Neural cell (in vitro differentiated cells): ENCODE measurements around the gene SLC35A5. TPM values are rescaled to one million over a fixed set of nuclear protein-coding genes. Genes with fewer than 3 reads are reported as not detected.

Experiments used
- H2AFZ ChIP-seq: fragments of 200-600, 300-800 bp; sonication (generic), shearing (Covaris generic); 2 replicates; pipeline ENCODE4 v1.6.0; 2014; ENCODE audit warnings: low read depth, mild to moderate bottlenecking, antibody characterized with exemption, low read length, moderate library complexity
- H3F3A ChIP-seq: fragments of 200-600 bp; shearing (Covaris generic); 2 replicates; pipeline ENCODE4 v1.6.1; 2016; ENCODE audit warnings: mild to moderate bottlenecking, moderate library complexity, mixed read lengths, antibody characterized with exemption, low read length; ENCODE audit not compliant: insufficient read depth, poor library complexity, severe bottlenecking
- H3K27ac ChIP-seq: fragments of 200-600, 300-800 bp; sonication (generic), shearing (Covaris generic); 2 replicates; pipeline ENCODE4 v1.5.1; 2014; ENCODE audit warnings: mild to moderate bottlenecking, low read length, moderate library complexity
- H3K27me3 ChIP-seq: fragments of 300-800, 200-600 bp; sonication (generic), shearing (Covaris generic); 2 replicates; pipeline ENCODE4 v1.6.0; 2014; ENCODE audit warnings: mild to moderate bottlenecking, low read depth, low read length, moderate library complexity; ENCODE audit not compliant: insufficient read depth
- H3K36me3 ChIP-seq: fragments of 300-800, 200-600 bp; sonication (generic), shearing (Covaris generic); 2 replicates; pipeline ENCODE4 v1.5.1; 2014; ENCODE audit warnings: mild to moderate bottlenecking, antibody characterized with exemption, low read length, moderate library complexity; ENCODE audit not compliant: insufficient read depth
- H3K4me2 ChIP-seq: fragments of 300-800, 200-600 bp; sonication (generic), shearing (Covaris generic); 2 replicates; pipeline ENCODE4 v1.6.0; 2014; ENCODE audit warnings: mild to moderate bottlenecking, low read length
- H3K4me3 ChIP-seq: fragments of 300-800, 200-600 bp; sonication (generic), shearing (Covaris generic); 2 replicates; pipeline ENCODE4 v1.5.1; 2014; ENCODE audit warnings: mild to moderate bottlenecking, low read length, moderate library complexity
- H3K79me2 ChIP-seq: fragments of 200-600 bp; shearing (Covaris generic); replicated peaks from 2 replicates; pipeline ENCODE4 v1.6.0; 2014; ENCODE audit warnings: mild to moderate bottlenecking, low read length, moderate library complexity; ENCODE audit not compliant: insufficient read depth
- H3K9ac ChIP-seq: fragments of 300-800, 200-600 bp; sonication (generic), shearing (Covaris generic); 2 replicates; pipeline ENCODE4 v1.6.1; 2016; ENCODE audit warnings: mild to moderate bottlenecking, low read length, mixed read lengths
- H3K9me2 ChIP-seq: fragments of 200-600 bp; shearing (Covaris generic); 2 replicates; pipeline ENCODE4 v1.6.1; 2016; ENCODE audit warnings: mild to moderate bottlenecking, low read length, mixed read lengths; ENCODE audit not compliant: insufficient read depth
- H3K9me3 ChIP-seq: fragments of 200-600, 300-800 bp; sonication (generic), shearing (Covaris generic); 2 replicates; pipeline ENCODE4 v1.6.1; 2016; ENCODE audit warnings: mild to moderate bottlenecking, mixed run types, low read length, moderate library complexity, mixed read lengths
- H4K20me1 ChIP-seq: fragments of 200-600 bp; shearing (Covaris generic); 2 replicates; pipeline ENCODE4 v1.6.1; 2016; ENCODE audit warnings: mild to moderate bottlenecking, mixed run types; ENCODE audit not compliant: insufficient read depth
- EP300 ChIP-seq: fragments of 450-650 bp; conservative IDR thresholded peaks from 2 replicates; pipeline ENCODE4 v1.6.1; 2014; ENCODE audit warnings: antibody characterized with exemption, mild to moderate bottlenecking, moderate library complexity; ENCODE audit not compliant: poor library complexity, severe bottlenecking
- EZH2 ChIP-seq: fragments of 200-600, 300-800 bp; shearing (Covaris generic), sonication (generic); IDR thresholded peaks from 2 replicates; pipeline ENCODE4 v1.6.1; 2014; ENCODE audit warnings: antibody characterized with exemption, low read length, borderline replicate concordance, mild to moderate bottlenecking; ENCODE audit not compliant: insufficient read depth, poor library complexity, severe bottlenecking
- MXI1 ChIP-seq: fragments of 450-650 bp; conservative IDR thresholded peaks from 2 replicates; pipeline ENCODE4 v1.6.1; 2014; ENCODE audit warnings: antibody characterized with exemption, mild to moderate bottlenecking; ENCODE audit not compliant: poor library complexity, severe bottlenecking
- POLR2AphosphoS5 ChIP-seq: IDR thresholded peaks from 2 replicates; pipeline ENCODE4 v1.6.1; 2012
- RAD21 ChIP-seq: fragments of 450-650 bp; conservative IDR thresholded peaks from 2 replicates; pipeline ENCODE4 v1.6.1; 2014; ENCODE audit warnings: antibody characterized with exemption, mild to moderate bottlenecking, moderate library complexity
- TAF1 ChIP-seq: IDR thresholded peaks from 2 replicates; pipeline ENCODE4 v1.6.1; 2012; ENCODE audit warnings: low read depth
- polyA plus RNA-seq: library from polyadenylated mRNA; depleted of rRNA; stranded (reverse); fragments of >200 nt; gene quantifications from 2 replicates; pipeline ENCODE4 v1.2.3, GENCODE V29; 2014
- TF ChIP-seq, protein P1 (sequence below): IDR thresholded peaks from 2 replicates; pipeline ENCODE4 v1.6.1; 2012; ENCODE audit warnings: borderline replicate concordance

Gene SLC35A5
- polyA plus RNA-seq, 1 donor from 2014 or later: 100 TPM

- Histone ChIP-seq H4K20me1 (no peaks in the 10 kb centered on the region), H3K27me3 (no peaks in the 10 kb centered on the region), H2AFZ (no peak overlapping the region), H3K36me3 (no peaks in the 10 kb centered on the region), H3K9me3 (no peaks in the 10 kb centered on the region), H3K4me2 (no peak overlapping the region), H3K4me3 (no peak overlapping the region), H3K9ac (no peak overlapping the region), H3F3A (no peaks in the 10 kb centered on the region), H3K79me2 (no peaks in the 10 kb centered on the region), H3K9me2 (no peaks in the 10 kb centered on the region), H3K27ac (no peak overlapping the region)
- TF ChIP-seq POLR2AphosphoS5: no peak
- no peak for TF ChIP-seq RAD21
- TF ChIP-seq EP300: no peak
- no peak for TF ChIP-seq MXI1
- TF ChIP-seq, protein P1, sequence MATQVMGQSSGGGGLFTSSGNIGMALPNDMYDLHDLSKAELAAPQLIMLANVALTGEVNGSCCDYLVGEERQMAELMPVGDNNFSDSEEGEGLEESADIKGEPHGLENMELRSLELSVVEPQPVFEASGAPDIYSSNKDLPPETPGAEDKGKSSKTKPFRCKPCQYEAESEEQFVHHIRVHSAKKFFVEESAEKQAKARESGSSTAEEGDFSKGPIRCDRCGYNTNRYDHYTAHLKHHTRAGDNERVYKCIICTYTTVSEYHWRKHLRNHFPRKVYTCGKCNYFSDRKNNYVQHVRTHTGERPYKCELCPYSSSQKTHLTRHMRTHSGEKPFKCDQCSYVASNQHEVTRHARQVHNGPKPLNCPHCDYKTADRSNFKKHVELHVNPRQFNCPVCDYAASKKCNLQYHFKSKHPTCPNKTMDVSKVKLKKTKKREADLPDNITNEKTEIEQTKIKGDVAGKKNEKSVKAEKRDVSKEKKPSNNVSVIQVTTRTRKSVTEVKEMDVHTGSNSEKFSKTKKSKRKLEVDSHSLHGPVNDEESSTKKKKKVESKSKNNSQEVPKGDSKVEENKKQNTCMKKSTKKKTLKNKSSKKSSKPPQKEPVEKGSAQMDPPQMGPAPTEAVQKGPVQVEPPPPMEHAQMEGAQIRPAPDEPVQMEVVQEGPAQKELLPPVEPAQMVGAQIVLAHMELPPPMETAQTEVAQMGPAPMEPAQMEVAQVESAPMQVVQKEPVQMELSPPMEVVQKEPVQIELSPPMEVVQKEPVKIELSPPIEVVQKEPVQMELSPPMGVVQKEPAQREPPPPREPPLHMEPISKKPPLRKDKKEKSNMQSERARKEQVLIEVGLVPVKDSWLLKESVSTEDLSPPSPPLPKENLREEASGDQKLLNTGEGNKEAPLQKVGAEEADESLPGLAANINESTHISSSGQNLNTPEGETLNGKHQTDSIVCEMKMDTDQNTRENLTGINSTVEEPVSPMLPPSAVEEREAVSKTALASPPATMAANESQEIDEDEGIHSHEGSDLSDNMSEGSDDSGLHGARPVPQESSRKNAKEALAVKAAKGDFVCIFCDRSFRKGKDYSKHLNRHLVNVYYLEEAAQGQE: no peak
These were observed 11.0 kb upstream of the SLC35A5 start for GRCh38 chr3:112550859-112551258.

- H3K27ac ChIP-seq: no peak overlapping the region
- H3K79me2 ChIP-seq: peaks cover 14% of the 10 kb centered on the region
- H3K4me3 ChIP-seq: no peak overlapping the region
These were observed 6.2 kb upstream of the SLC35A5 start for GRCh38 chr3:112555535-112556170.

More at GRCh38 chr3:112555535-112556170, 6.2 kb upstream of the SLC35A5 start:
- no peaks in the 10 kb centered on the region for H3K9me2 ChIP-seq
- H3K9ac ChIP-seq: no peak overlapping the region
- peaks cover 1% of the 10 kb centered on the region for H3F3A ChIP-seq
- no peak overlapping the region for H3K4me2 ChIP-seq
- H2AFZ ChIP-seq: no peak overlapping the region
- H3K27me3 ChIP-seq: no peaks in the 10 kb centered on the region
- no peaks in the 10 kb centered on the region for H3K36me3 ChIP-seq
- H3K9me3 ChIP-seq: no peaks in the 10 kb centered on the region
- no peaks in the 10 kb centered on the region for H4K20me1 ChIP-seq
- TF ChIP-seq TAF1 (no peak), MXI1 (no peak), EZH2 (no peak)
- TF ChIP-seq, protein P1: no peak
